ENCODE data around the gene SH3RF3. TPM values are rescaled to one million over a fixed set of nuclear protein-coding genes. Genes with fewer than 3 reads are reported as not detected.

SH3RF3 gene
- total and polyA plus RNA-seq, 4 donors, result 2.9 to 9.7 (median 8.6) TPM

GRCh38 chr2:109210431-109211200 lies 81.6 kb downstream of the SH3RF3 start:
- TF ChIP-seq, protein P1, sequence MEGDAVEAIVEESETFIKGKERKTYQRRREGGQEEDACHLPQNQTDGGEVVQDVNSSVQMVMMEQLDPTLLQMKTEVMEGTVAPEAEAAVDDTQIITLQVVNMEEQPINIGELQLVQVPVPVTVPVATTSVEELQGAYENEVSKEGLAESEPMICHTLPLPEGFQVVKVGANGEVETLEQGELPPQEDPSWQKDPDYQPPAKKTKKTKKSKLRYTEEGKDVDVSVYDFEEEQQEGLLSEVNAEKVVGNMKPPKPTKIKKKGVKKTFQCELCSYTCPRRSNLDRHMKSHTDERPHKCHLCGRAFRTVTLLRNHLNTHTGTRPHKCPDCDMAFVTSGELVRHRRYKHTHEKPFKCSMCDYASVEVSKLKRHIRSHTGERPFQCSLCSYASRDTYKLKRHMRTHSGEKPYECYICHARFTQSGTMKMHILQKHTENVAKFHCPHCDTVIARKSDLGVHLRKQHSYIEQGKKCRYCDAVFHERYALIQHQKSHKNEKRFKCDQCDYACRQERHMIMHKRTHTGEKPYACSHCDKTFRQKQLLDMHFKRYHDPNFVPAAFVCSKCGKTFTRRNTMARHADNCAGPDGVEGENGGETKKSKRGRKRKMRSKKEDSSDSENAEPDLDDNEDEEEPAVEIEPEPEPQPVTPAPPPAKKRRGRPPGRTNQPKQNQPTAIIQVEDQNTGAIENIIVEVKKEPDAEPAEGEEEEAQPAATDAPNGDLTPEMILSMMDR (IDR thresholded peaks at IDR 0.05; ENCODE audit: control extremely low read depth, extremely low read depth), result no peak
- no peak overlapping the region for H3K9ac ChIP-seq (ENCODE audit: insufficient read depth in 1 of 2, low read length in 2 of 2)
- H3K4me1 ChIP-seq (ENCODE audit: control insufficient read depth in 5 of 5, insufficient read depth in 5 of 5, low read length in 5 of 5), result peaks cover 0 to 12% (median 0%) of the 10 kb centered on the region in 5 donors
- WGBS, 2 donors, result 37 to 53% methylated on average over 7 of the region's 7 CpGs
- H3K27me3 ChIP-seq (ENCODE audit: control insufficient read depth in 3 of 3, insufficient read depth in 3 of 3, low read length in 2 of 3), result no peaks in the 10 kb centered on the region
- H3K27ac ChIP-seq (ENCODE audit: low read depth in 1 of 2, low read length in 1 of 2), result no peak overlapping the region
- DNase-seq, result no peak
- no peak for ATAC-seq (ENCODE audit: insufficient read depth, low FRiP score)
- H3K9me3 ChIP-seq (ENCODE audit: control insufficient read depth in 4 of 4, insufficient read depth in 3 of 4, low read length in 3 of 4), result peaks cover 0 to 5% (median 0%) of the 10 kb centered on the region in 4 donors
- H3K4me3 ChIP-seq, result no peak overlapping the region
- H3K36me3 ChIP-seq (ENCODE audit: control insufficient read depth in 4 of 4, insufficient read depth in 4 of 4, low read length in 4 of 4), result no peaks in the 10 kb centered on the region

DNA sequence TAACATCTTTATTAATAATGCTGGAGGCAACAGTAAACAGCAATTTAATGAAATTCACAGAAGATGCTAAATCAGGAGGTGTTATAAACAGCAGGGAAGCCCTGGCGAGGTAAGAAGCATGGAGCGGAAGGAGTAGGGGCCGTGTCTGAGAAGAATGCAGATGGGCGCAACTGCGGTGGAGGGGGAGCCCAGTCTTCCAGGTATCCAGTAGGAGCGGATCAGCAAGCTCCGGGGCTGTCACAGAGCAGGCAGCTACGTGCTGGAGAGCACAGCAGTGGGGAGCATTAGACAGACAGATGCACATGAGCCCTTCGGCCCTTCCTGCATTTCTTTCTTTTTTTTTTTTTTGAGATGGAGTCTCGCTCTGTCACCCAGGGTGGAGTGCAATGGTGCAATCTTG lies 82.3 kb downstream of the SH3RF3 start:
- no peak for ATAC-seq (ENCODE audit: insufficient read depth, low FRiP score)
- H3K4me3 ChIP-seq, result no peak overlapping the region
- H3K9ac ChIP-seq (ENCODE audit: insufficient read depth in 1 of 2, low read length in 2 of 2), result no peak overlapping the region
- TF ChIP-seq, protein P1 (IDR thresholded peaks at IDR 0.05; ENCODE audit: control extremely low read depth, extremely low read depth), result no peak
- H3K4me1 ChIP-seq (ENCODE audit: control insufficient read depth in 5 of 5, insufficient read depth in 5 of 5, low read length in 5 of 5), result peaks cover 0 to 14% (median 0%) of the 10 kb centered on the region in 5 donors
- H3K36me3 ChIP-seq (ENCODE audit: control insufficient read depth in 4 of 4, insufficient read depth in 4 of 4, low read length in 4 of 4), result no peaks in the 10 kb centered on the region
- no peak overlapping the region for H3K27ac ChIP-seq (ENCODE audit: low read depth in 1 of 2, low read length in 1 of 2)
- WGBS, 2 donors, result 81 to 90% methylated on average over 9 to 10 of the region's 10 CpGs
- no peak for DNase-seq
- no peaks in the 10 kb centered on the region for H3K27me3 ChIP-seq (ENCODE audit: control insufficient read depth in 3 of 3, insufficient read depth in 3 of 3, low read length in 2 of 3)
- peaks cover 0 to 5% (median 0%) of the 10 kb centered on the region in 4 donors for H3K9me3 ChIP-seq (ENCODE audit: control insufficient read depth in 4 of 4, insufficient read depth in 3 of 4, low read length in 3 of 4)

DNA sequence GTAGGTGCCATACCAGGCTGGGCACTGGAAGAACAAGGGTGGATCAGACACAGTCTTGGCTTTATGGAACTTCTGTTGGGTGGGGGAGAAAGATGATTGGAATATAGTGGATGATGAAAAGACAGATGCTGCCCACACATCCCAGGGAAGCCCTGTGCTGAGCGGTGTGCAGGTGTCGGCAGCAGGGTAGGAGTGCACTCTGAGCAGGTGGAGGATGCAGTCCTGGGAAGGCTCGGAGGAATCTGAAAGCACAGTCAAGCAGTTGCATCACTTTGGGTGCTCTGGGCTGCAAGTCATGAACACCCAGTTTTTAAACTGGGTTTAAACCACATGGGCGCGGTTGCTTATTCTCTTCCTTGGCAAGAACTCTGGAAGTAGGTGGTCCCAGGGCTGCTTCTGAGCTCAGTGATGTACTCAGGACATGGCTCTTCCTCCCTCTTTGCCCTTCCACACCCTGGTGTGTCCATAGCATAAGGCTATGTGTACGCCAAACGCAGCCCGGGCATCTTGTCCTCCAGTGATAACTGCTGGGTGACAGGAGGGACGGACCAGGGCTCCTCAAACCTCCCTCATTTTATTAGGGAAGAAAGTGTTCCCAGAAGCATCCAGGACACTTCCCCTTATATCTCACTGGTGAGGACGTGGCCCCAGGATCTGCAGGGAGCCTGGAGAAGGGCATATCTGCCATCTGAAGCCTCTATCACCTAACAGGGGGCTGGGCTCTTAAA lies 84.0 kb downstream of the SH3RF3 start:
- ATAC-seq (ENCODE audit: insufficient read depth, low FRiP score) (no peak), DNase-seq (no peak)
- H3K9ac ChIP-seq (ENCODE audit: insufficient read depth in 1 of 2, low read length in 2 of 2), result no peak overlapping the region
- H3K27me3 ChIP-seq (ENCODE audit: control insufficient read depth in 3 of 3, insufficient read depth in 3 of 3, low read length in 2 of 3), result no peaks in the 10 kb centered on the region
- TF ChIP-seq, protein P1 (IDR thresholded peaks at IDR 0.05; ENCODE audit: control extremely low read depth, extremely low read depth), result no peak
- 87 to 88% methylated on average over 10 of the region's 10 CpGs for WGBS, 2 donors
- no peaks in the 10 kb centered on the region for H3K36me3 ChIP-seq (ENCODE audit: control insufficient read depth in 4 of 4, insufficient read depth in 4 of 4, low read length in 4 of 4)
- peaks cover 0 to 4% (median 0%) of the 10 kb centered on the region in 4 donors for H3K9me3 ChIP-seq (ENCODE audit: control insufficient read depth in 4 of 4, insufficient read depth in 3 of 4, low read length in 3 of 4)
- no peak overlapping the region for H3K4me3 ChIP-seq
- no peak overlapping the region for H3K27ac ChIP-seq (ENCODE audit: low read depth in 1 of 2, low read length in 1 of 2)
- H3K4me1 ChIP-seq (ENCODE audit: control insufficient read depth in 5 of 5, insufficient read depth in 5 of 5, low read length in 5 of 5), result peaks cover 0 to 20% (median 5%) of the 10 kb centered on the region in 5 donors

All from lung (tissue), 12 donors.